OCI-M2 (cell line): Measurements from ENCODE around the gene SNX24.

Source experiments
- DNase-seq: peaks from one replicate; lab custom pipeline; 2025; ENCODE audit not compliant: unreplicated experiment; lab: John Stamatoyannopoulos, UW

SNX24 gene

GRCh38 chr5:122915717-122916461, 70.5 kb downstream of the SNX24 start:
- DNase-seq, result no peak

DNA sequence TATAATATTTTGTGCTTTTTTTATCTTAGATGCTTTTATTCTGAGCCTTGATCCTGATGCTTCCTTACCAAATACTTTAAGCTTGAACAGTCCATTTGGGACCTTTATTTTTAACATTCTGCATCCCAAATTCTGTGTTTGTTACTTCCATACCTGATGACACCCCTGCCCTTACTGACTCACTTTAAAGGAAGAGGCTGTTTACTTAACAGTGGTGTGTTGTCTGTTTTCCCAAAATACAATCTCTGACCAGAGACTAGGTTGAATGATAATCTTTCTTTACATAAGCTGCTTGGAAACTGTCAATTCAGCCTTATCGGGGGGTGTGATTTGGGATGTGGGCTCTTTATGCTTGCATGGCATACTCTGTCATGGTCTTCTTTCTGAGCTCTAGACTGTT, 71.1 kb downstream of the SNX24 start:
- no peak for DNase-seq

DNA sequence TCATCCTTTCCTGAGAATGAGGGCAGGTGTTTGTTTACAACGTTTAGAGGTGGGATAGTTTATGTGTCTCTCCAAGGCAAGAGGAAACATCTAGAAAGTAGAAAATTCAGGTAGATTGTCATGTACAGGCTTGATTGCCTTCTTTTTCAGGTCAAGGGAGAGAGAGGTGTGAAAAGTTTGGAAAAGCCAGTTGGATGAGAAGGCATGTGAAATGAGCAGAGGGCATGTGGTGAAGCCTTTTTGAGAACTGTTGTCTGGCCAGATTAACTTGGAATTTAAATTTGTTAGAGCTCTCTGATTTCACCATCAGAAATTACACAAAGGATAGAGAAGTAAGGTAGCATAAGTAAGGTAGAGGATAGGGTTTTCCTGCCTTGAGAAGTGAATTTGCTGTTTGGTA, 74.6 kb downstream of the SNX24 start:
- DNase-seq, result no peak

GRCh38 chr5:122921826-122922225, 76.4 kb downstream of the SNX24 start:
- DNase-seq, result no peak

- no peak for DNase-seq
Measured at GRCh38 chr5:122924203-122924602, 78.8 kb downstream of the SNX24 start.

GRCh38 chr5:122924719-122925395, 79.4 kb downstream of the SNX24 start:
- DNase-seq, result no peak

GRCh38 chr5:122929001-122929400, 83.6 kb downstream of the SNX24 start:
- no peak for DNase-seq

DNA sequence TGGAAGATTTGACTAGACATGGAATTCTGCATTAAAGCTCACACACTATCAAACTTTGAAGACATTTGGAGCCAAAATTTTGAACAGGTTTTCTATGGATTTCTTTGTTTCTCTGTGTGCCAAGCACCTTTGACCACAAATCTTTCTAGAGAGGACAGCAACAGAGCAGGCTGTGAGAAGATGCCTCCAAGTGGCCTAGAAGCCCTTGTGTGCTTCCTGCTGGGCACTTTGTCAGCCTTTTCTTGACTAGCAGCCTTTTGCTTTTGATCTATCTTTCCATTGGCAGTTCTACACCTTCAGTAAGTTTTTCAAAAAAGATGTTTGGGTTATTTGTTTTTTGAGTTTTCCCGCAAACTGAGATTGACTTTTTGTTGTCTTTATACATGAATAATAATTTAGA, 84.6 kb downstream of the SNX24 start:
- DNase-seq, result no peak

GRCh38 chr5:122933956-122934355, 88.5 kb downstream of the SNX24 start:
- no peak for DNase-seq

- no peak for DNase-seq
Measured at GRCh38 chr5:122936088-122936487, 90.7 kb downstream of the SNX24 start.

- no peak for DNase-seq
Measured at GRCh38 chr5:122937914-122938313, 92.5 kb downstream of the SNX24 start.

DNA sequence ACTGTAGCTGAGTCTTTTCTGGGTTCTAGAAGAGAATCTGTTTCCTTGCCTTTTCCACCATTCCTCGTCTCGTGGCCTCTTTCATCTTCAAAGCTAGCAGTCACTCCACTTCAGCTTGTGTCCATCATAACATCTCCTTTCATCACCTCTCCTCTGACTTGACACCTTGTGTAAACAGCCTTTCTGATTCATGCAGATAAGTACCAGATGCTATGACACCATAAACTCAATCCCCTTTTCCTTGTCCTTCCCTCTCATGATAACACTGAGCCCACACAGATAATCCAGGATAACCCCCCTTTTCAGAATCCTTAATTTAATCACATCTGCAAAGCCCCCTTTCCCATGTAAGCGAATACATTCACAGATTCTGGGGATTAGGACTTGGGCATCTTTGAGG, 95.5 kb downstream of the SNX24 start:
- DNase-seq, result no peak

- DNase-seq, result no peak
Measured at GRCh38 chr5:122941737-122942136, 96.3 kb downstream of the SNX24 start.

GRCh38 chr5:122942164-122942914, 96.9 kb downstream of the SNX24 start:
- no peak for DNase-seq

DNA sequence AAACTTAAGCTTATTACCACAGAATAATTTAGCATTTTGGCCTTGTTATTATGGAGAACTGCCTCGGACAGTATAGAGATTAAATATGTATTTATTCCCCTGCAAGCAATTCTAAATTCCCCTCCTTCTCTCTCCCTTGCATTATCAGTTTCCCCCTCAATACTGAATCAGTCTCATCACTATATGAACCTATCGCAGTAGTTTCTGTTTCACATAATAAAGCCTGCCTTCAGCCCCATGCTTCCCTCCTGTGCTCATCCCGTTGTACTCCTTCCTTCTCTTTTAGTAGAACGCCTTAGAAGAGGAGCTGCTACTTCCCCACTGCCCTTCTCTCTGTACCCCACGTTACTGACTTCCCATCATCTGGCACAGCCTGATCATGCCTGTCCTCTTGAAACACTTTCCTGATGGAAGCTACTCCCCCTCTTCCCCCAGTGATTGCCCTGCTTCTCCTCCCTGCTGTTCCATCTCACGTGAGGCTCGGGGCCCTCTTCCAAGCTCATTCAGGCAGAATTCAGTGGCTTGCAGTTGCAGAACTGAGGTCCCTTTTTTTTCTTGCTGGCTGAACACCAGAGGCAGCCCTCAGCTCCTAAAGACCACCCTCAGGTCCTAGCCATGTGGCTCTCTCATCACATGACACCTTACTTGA, 97.8 kb downstream of the SNX24 start:
- DNase-seq, result no peak

DNA sequence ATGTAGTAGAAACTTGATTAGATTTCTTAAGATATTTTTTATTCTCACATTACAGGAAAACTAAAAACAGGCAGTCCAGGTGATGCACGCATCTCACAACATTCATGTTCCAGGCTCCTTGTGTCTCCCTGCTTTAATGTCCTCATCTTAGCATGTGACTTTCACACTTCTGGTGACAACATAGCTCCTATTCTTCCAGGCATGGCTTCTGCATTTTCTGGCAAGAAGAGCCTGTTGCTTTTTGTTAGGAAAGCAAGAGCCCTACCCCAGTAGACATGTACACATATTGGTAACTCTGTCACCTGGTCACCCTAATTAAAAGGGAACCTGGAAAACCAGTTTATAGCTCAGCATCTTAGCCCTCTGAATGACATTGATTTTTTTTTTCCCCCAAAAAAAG, 98.6 kb downstream of the SNX24 start:
- DNase-seq, result no peak

DNA sequence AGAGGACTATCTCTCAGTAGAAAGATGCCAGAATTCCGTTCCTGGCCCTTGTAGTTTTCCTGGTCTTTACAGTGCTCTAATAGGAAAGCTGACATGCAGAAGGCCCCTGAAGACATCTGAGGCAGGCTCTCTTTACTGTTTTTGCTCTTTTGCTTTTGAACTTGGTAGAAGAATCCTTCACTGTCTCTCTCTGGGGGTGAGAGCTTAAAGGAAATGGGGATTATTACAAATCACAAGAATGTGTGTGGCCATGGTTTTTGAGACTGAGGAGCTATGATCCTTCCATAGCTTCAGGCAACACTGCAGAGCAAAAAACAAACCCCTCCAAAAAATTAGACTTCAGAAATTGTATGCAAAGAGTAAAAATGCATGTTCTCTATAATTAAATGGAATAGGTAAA, 102.0 kb downstream of the SNX24 start:
- DNase-seq, result no peak

GRCh38 chr5:122947772-122948171, 102.4 kb downstream of the SNX24 start:
- no peak for DNase-seq

GRCh38 chr5:122948319-122948718, 102.9 kb downstream of the SNX24 start:
- DNase-seq, result no peak

DNA sequence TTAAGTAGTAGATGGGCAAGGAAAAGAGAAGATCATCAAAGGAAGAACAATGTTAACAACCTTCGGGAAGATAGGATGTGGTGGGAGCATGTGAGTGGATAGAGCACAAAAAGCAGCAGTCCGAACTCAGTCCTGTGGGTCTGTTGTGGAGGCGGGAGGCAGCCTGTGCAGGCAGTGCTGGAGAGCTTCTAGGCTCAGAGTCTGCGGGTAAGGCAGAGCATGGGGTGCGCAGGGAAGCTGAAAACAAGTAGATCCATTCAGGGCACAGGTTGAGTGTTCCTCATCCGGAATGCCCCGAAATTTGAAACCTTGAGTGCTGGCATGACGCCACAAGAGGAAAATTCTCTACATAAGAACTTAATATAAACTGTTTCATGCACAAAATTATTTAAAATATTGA, 106.2 kb downstream of the SNX24 start:
- DNase-seq, result no peak

- no peak for DNase-seq
Measured at GRCh38 chr5:122954719-122955118, 109.3 kb downstream of the SNX24 start.

DNA sequence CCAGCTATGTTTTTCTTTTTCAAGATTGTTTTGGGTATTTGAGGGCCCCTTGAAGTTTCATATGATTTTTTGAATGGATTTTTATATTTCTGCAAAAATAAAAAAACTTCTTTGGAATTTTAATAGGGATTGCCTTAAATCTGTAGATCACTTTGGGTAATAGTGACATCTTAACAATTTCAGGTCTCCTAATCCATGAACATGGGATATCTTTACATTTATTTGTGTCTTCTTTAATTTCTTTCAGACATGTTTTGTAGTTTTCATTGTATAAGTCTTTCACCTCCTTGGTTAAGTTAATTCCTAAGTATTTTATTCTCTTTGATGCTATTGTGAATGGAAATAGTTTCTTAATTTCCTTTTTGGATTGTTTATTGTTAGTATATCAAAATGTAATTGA, 112.0 kb downstream of the SNX24 start:
- no peak for DNase-seq
